MM.1S (cell line): ENCODE measurements around the gene VSX1.

ENCODE experiments used
- DNase-seq: peaks from one replicate; pipeline ENCODE4 v3.0.0-alpha.2; 2015
- H2AFZ ChIP-seq: fragments of 300-600 bp; sonication (generic); 2 replicates; pipeline ENCODE4 v1.6.0; 2016; ENCODE audit warnings: antibody characterized with exemption, low read length
- H3F3A ChIP-seq: fragments of 300-600 bp; sonication (generic); 2 replicates; pipeline ENCODE4 v1.6.1; 2016; ENCODE audit warnings: mild to moderate bottlenecking, antibody characterized with exemption, low read length, moderate library complexity, mixed read lengths; ENCODE audit not compliant: insufficient read depth
- H3K27ac ChIP-seq: fragments of 300-600 bp; sonication (generic); 2 replicates; pipeline ENCODE4 v1.5.1; 2016; ENCODE audit warnings: mild to moderate bottlenecking, low read length
- H3K27me3 ChIP-seq: fragments of 300-600 bp; sonication (generic); replicated peaks from 2 replicates; pipeline ENCODE4 v1.6.0; 2016; ENCODE audit warnings: low read length; ENCODE audit not compliant: insufficient read depth
- H3K36me3 ChIP-seq: fragments of 300-600 bp; sonication (generic); replicated peaks from 2 replicates; pipeline ENCODE4 v1.6.1; 2016; ENCODE audit warnings: mild to moderate bottlenecking, low read length, mixed read lengths; ENCODE audit not compliant: insufficient read depth
- H3K4me1 ChIP-seq: fragments of 300-600 bp; sonication (generic); 2 replicates; pipeline ENCODE4 v1.6.1; 2016; ENCODE audit warnings: low read length, mixed read lengths
- H3K4me2 ChIP-seq: fragments of 300-600 bp; sonication (generic); 2 replicates; pipeline ENCODE4 v1.6.0; 2016; ENCODE audit warnings: low read depth, low read length
- H3K4me3 ChIP-seq: fragments of 300-600 bp; sonication (generic); 2 replicates; pipeline ENCODE4 v1.5.1; 2016; ENCODE audit warnings: low read length, mixed read lengths
- H3K79me2 ChIP-seq: fragments of 300-600 bp; sonication (generic); 2 replicates; pipeline ENCODE4 v1.6.1; 2016; ENCODE audit warnings: mixed run types, low read length, mixed read lengths
- H3K9ac ChIP-seq: fragments of 300-600 bp; sonication (generic); 2 replicates; pipeline ENCODE4 v1.6.1; 2016; ENCODE audit warnings: low read length, mixed read lengths
- H3K9me2 ChIP-seq: fragments of 300-600 bp; sonication (generic); replicated peaks from 2 replicates; pipeline ENCODE4 v1.6.1; 2016; ENCODE audit warnings: mild to moderate bottlenecking, low read length, mixed read lengths; ENCODE audit not compliant: insufficient read depth
- H3K9me3 ChIP-seq: fragments of 300-600 bp; sonication (generic); replicated peaks from 2 replicates; pipeline ENCODE4 v1.6.1; 2016; ENCODE audit warnings: mild to moderate bottlenecking, low read length, mixed read lengths; ENCODE audit not compliant: insufficient read depth
- H4K20me1 ChIP-seq: fragments of 300-600 bp; sonication (generic); 2 replicates; pipeline ENCODE4 v1.6.1; 2016; ENCODE audit warnings: mild to moderate bottlenecking, low read length, moderate library complexity, mixed read lengths; ENCODE audit not compliant: insufficient read depth
- EZH2 ChIP-seq: fragments of 300-600 bp; sonication (generic); optimal IDR thresholded peaks from 2 replicates; pipeline ENCODE3; 2017; ENCODE audit warnings: low read depth, mild to moderate bottlenecking, antibody characterized with exemption, low read length, mixed read lengths
- EZH2phosphoT487 ChIP-seq: fragments of 300-600 bp; sonication (generic); IDR thresholded peaks from 2 replicates; pipeline ENCODE4 v1.6.1; 2018; ENCODE audit warnings: antibody characterized with exemption, low read length
- TF ChIP-seq, protein P1 (sequence below): fragments of 300-600 bp; sonication (generic); IDR thresholded peaks from 2 replicates; pipeline ENCODE4 v1.5.1; 2016; ENCODE audit warnings: antibody characterized with exemption, low read length, mixed read lengths

Gene VSX1

DNA sequence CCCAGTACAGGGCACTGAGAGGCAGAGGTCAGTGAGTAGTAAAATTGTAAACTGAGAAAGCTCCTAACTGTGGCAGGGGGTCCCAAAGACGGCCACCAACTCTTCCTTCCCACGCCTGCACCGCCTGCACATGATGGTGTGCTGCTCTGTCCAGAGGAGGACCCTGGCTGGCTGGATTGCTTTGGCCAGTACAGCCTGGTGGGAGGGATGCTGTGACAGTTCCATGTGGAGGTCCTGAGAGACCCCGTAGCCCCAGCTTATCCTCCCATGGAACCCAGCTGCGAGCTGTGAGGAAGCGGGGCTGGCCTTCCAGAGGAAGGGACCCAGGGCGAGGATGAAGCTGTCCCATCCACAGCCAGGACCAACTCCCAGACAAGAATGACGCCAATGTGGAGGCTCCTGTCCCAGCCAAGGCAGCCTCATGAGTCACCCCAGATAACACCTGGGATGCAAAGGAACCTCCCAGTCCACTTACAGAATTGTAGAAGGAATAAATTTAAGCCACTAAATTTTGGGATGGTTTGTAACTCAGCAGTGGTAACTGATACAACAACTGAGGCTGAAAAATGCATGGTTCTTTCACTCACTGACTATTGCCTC lies 22.0 kb downstream of the VSX1 start:
- H3K36me3 ChIP-seq = no peaks in the 10 kb centered on the region
- H3K4me2 ChIP-seq = no peak overlapping the region
- no peaks in the 10 kb centered on the region for H4K20me1 ChIP-seq
- peaks cover 28% of the 10 kb centered on the region for H3K79me2 ChIP-seq
- H3K27me3 ChIP-seq = no peaks in the 10 kb centered on the region
- no peak for TF ChIP-seq EZH2
- TF ChIP-seq, protein P1, sequence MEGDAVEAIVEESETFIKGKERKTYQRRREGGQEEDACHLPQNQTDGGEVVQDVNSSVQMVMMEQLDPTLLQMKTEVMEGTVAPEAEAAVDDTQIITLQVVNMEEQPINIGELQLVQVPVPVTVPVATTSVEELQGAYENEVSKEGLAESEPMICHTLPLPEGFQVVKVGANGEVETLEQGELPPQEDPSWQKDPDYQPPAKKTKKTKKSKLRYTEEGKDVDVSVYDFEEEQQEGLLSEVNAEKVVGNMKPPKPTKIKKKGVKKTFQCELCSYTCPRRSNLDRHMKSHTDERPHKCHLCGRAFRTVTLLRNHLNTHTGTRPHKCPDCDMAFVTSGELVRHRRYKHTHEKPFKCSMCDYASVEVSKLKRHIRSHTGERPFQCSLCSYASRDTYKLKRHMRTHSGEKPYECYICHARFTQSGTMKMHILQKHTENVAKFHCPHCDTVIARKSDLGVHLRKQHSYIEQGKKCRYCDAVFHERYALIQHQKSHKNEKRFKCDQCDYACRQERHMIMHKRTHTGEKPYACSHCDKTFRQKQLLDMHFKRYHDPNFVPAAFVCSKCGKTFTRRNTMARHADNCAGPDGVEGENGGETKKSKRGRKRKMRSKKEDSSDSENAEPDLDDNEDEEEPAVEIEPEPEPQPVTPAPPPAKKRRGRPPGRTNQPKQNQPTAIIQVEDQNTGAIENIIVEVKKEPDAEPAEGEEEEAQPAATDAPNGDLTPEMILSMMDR = no peak
- TF ChIP-seq EZH2phosphoT487 = no peak
- H3K9ac ChIP-seq = no peak overlapping the region
- no peak overlapping the region for H3K4me3 ChIP-seq
- DNase-seq = no peak
- no peak overlapping the region for H2AFZ ChIP-seq
- H3K4me1 ChIP-seq = peaks cover 34% of the 10 kb centered on the region
- H3K9me3 ChIP-seq = no peaks in the 10 kb centered on the region
- no peak overlapping the region for H3K27ac ChIP-seq
- H3K9me2 ChIP-seq = no peaks in the 10 kb centered on the region
- peaks cover 33% of the 10 kb centered on the region; the same call in 1 of the 2 replicates for H3F3A ChIP-seq

DNA sequence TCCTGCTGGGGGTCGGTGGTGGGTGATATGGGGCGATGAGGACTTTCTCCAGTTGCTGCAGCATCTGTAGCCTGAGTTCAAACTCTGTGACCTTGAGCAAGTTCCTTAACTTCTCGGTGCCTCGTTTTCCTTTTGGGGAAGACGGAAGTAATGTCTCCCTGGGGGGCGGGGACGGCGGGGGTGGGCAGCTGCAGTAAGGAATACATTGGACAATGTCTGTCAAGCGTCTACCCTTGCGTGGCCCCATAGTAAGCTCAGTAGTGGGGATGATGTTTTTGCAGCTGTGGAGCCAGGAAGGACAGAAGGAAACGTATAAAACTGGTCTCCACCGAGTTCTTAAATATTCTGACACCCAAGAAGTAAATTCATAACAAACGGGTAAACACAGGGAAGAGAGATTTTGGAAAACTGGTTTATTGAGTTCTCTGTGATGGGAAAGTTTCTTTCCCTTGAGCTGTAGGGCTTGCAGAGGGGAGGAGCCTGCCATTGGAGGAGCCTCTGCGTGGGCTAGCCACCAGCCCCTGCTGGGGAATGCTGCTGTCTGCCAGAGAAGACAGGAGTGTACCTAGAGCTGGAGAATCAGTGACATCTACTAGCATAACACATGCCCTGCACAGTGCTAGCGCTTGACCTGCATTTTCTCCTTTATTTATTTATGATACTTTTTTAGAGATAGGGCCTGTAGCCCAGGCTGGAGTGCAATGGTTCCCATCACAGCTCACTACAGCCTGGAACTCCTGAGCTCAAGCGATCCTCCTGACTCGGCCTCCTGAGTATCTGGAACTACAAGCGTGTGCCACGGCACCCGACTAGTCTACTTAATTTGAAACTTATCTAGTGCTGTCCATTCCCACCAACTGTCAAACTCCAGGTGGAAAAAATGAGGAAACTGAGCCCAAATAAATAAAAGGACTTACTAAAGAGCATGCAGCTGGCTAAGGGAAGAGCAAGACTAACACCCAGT lies 22.8 kb downstream of the VSX1 start:
- Histone ChIP-seq H3K9ac (no peak overlapping the region), H3K27ac (no peak overlapping the region), H3K9me3 (no peaks in the 10 kb centered on the region), H3K27me3 (no peaks in the 10 kb centered on the region), H3K36me3 (no peaks in the 10 kb centered on the region), H2AFZ (peak overlapping the region; percentile 66), H3K9me2 (no peaks in the 10 kb centered on the region), H4K20me1 (no peaks in the 10 kb centered on the region), H3K79me2 (peaks cover 36% of the 10 kb centered on the region), H3K4me3 (peak overlapping the region; percentile 88), H3F3A (peaks cover 42% of the 10 kb centered on the region), H3K4me1 (peaks cover 42% of the 10 kb centered on the region), H3K4me2 (peak overlapping the region; percentile 87)
- no peak for DNase-seq
- TF ChIP-seq EZH2 = no peak
- TF ChIP-seq EZH2phosphoT487 = no peak
- TF ChIP-seq, protein P1 = no peak

DNA sequence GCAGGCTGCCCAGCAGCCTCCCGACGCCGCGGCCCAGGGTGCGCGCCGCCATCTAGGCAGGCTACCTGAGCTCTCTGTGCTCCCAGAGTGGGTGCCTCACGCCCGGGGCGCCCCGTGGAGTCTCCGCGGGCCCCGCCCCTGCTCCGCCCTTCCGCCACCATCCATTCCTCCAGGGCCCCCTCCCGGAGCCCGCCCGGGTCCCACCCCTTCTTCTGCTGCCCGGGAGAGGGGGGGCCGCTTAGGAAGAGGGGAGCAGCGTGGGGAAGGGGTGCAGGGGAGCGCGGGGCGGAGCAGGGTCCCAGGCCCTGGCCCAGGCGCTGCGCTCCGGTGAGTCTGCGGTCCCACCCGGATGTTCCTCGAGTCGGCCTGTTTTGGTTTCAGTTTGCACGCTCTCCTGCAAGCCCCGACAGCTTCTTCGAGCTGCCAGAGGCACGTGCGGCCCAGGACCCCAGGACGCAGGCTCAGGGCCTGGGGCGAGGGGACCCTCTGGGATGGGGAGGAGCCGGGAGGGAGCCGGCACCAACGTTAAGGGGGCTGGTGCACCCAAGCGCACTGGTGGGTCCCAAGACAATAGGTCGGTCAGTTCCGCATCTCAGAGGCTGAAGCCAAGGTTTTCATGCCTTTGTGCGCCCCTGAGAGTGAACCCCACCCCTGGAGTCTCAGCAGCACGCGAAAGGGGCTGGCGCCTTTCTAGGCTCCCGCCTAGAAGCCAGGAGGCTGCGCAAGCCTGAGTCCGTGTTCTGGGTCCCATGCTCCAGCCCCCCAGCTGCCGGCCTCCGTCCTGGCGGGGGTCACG lies 23.7 kb downstream of the VSX1 start, which contains the start of gene ACSS1:
ACSS1 (minus strand) TSS at position 89 of the 796 bp plus-strand sequence; CDS start at position 52, 37 bp downstream.
- no peaks in the 10 kb centered on the region for H3K9me3 ChIP-seq
- TF ChIP-seq EZH2phosphoT487 (no peak), EZH2 (no peak)
- TF ChIP-seq, protein P1 = no peak
- peak; percentile 89 for DNase-seq
- H3K4me3 ChIP-seq = peak within 1 kb of the TSS; percentile 88
- H3K36me3 ChIP-seq = no peaks in the 10 kb centered on the region
- H3F3A ChIP-seq = peaks cover 50% of the 10 kb centered on the region
- no peaks in the 10 kb centered on the region for H3K9me2 ChIP-seq
- H3K9ac ChIP-seq = peak within 1 kb of the TSS; percentile 96
- no peaks in the 10 kb centered on the region for H4K20me1 ChIP-seq
- peak within 1 kb of the TSS; percentile 87 for H3K27ac ChIP-seq
- H3K27me3 ChIP-seq = no peaks in the 10 kb centered on the region
- H3K4me1 ChIP-seq = peaks cover 51% of the 10 kb centered on the region
- peak within 1 kb of the TSS; percentile 66 for H2AFZ ChIP-seq
- H3K4me2 ChIP-seq = peak within 1 kb of the TSS; percentile 99
- H3K79me2 ChIP-seq = peaks cover 45% of the 10 kb centered on the region
